IMR-90 (cell line): ENCODE results near the gene HUS1B. TPM values are rescaled to one million over a fixed set of nuclear protein-coding genes. Genes with fewer than 3 reads are reported as not detected.

Experiments used
- ATAC-seq: fragments of 200-7000 bp; cut with Tn5 transposase; 2 replicates; pipeline ENCODE4 v1.9.1; 2020; ENCODE audit warnings: low read depth, mild to moderate bottlenecking, moderate library complexity
- BruUV-seq: library from RNA; stranded (reverse); fragments of 400-500 nt; replicated peaks from 2 replicates; lab custom pipeline; 2021; lab: Mats Ljungman, UMichigan
- CTCF ChIA-PET: fragments of 300-600 bp; formaldehyde crosslinking; extraction: SDS; loops from one replicate; lab custom pipeline; 2021; ENCODE audit warnings: antibody characterized with exemption; lab: Yijun Ruan, JAX
- POLR2A ChIA-PET: fragments of 300-600 bp; sonication (Branson Sonifier 250); formaldehyde crosslinking; loops from one replicate; lab custom pipeline; 2022; ENCODE audit warnings: antibody characterized with exemption; ENCODE audit not compliant: unreplicated experiment; lab: Charles Lee
- DNase-seq: peaks from one replicate; pipeline ENCODE4 v3.0.0; 2013
- H2AFZ ChIP-seq: replicated peaks from 2 replicates; pipeline ENCODE3; 2013; ENCODE audit warnings: low read length, mild to moderate bottlenecking; ENCODE audit not compliant: poor library complexity
- H2AK5ac ChIP-seq: 2 replicates; pipeline ENCODE4 v1.6.1; 2013; ENCODE audit warnings: low read depth, low read length, inconsistent platforms
- H2AK9ac ChIP-seq: replicated peaks from 2 replicates; pipeline ENCODE3; 2013; ENCODE audit warnings: mild to moderate bottlenecking, low read depth, low read length, moderate library complexity; ENCODE audit not compliant: poor library complexity
- H2BK120ac ChIP-seq: 2 replicates; pipeline ENCODE4 v1.6.1; 2013; ENCODE audit warnings: low read depth, low read length, inconsistent platforms
- H2BK15ac ChIP-seq: 3 replicates; pipeline ENCODE4 v1.6.1; 2013; ENCODE audit warnings: low read depth, low read length, inconsistent platforms
- H2BK20ac ChIP-seq: 2 replicates; pipeline ENCODE4 v1.6.1; 2013; ENCODE audit warnings: low read depth, mild to moderate bottlenecking, inconsistent platforms, low read length, moderate library complexity
- H2BK5ac ChIP-seq: 2 replicates; pipeline ENCODE4 v1.6.1; 2013; ENCODE audit warnings: mild to moderate bottlenecking, low read depth, low read length, inconsistent platforms; ENCODE audit not compliant: poor library complexity, severe bottlenecking
- H3K14ac ChIP-seq: replicated peaks from 2 replicates; pipeline ENCODE4 v1.6.1; 2013; ENCODE audit warnings: low read depth, low read length, inconsistent platforms
- H3K18ac ChIP-seq: 2 replicates; pipeline ENCODE4 v1.6.1; 2013; ENCODE audit warnings: low read depth, low read length, control low read depth
- H3K23ac ChIP-seq: 2 replicates; pipeline ENCODE4 v1.6.1; 2013; ENCODE audit warnings: low read depth, low read length, inconsistent platforms
- H3K27ac ChIP-seq: 2 replicates; pipeline ENCODE4 v1.5.1; 2013; ENCODE audit warnings: mild to moderate bottlenecking, control low read depth, low read length; ENCODE audit not compliant: insufficient read depth
- H3K27me3 ChIP-seq: 2 replicates; pipeline ENCODE4 v1.6.1; 2013; ENCODE audit warnings: low read length; ENCODE audit not compliant: control insufficient read depth, insufficient read depth
- H3K36me3 ChIP-seq: 2 replicates; pipeline ENCODE4 v1.6.1; 2013; ENCODE audit warnings: low read length, mixed read lengths; ENCODE audit not compliant: control insufficient read depth, insufficient read depth
- H3K4ac ChIP-seq: 2 replicates; pipeline ENCODE4 v1.6.1; 2013; ENCODE audit warnings: low read depth, low read length, inconsistent platforms
- H3K4me1 ChIP-seq: 2 replicates; pipeline ENCODE4 v1.6.1; 2013; ENCODE audit warnings: low read length, mixed read lengths; ENCODE audit not compliant: control insufficient read depth, insufficient read depth
- H3K4me2 ChIP-seq: 2 replicates; pipeline ENCODE4 v1.6.1; 2013; ENCODE audit warnings: low read depth, mild to moderate bottlenecking, control low read depth, low read length, moderate library complexity
- H3K4me3 ChIP-seq: 2 replicates; pipeline ENCODE4 v1.5.1; 2013; ENCODE audit warnings: low read depth, mild to moderate bottlenecking, control low read depth, low read length, moderate library complexity; ENCODE audit not compliant: insufficient read depth
- H3K56ac ChIP-seq: 2 replicates; pipeline ENCODE4 v1.6.1; 2013; ENCODE audit warnings: low read length, inconsistent platforms; ENCODE audit not compliant: insufficient read depth; ENCODE audit errors: extremely low read depth
- H3K79me1 ChIP-seq, 2 experiments: 2 replicates each; pipeline ENCODE4 v1.6.1; 2013; ENCODE audit warnings: low read length in 2 of 2, inconsistent platforms in 1 of 2, low read depth in 1 of 2
- H3K9ac ChIP-seq: 2 replicates; pipeline ENCODE4 v1.6.1; 2013; ENCODE audit warnings: low read depth, low read length, control low read depth
- H3K9me1 ChIP-seq: 2 replicates; pipeline ENCODE4 v1.6.1; 2013; ENCODE audit warnings: low read length, inconsistent platforms; ENCODE audit not compliant: insufficient read depth
- H3K9me3 ChIP-seq: 2 replicates; pipeline ENCODE4 v1.6.1; 2013; ENCODE audit warnings: low read length; ENCODE audit not compliant: control insufficient read depth, insufficient read depth
- H4K20me1 ChIP-seq: 2 replicates; pipeline ENCODE4 v1.6.1; 2013; ENCODE audit warnings: low read length, inconsistent platforms; ENCODE audit not compliant: insufficient read depth
- H4K5ac ChIP-seq: 2 replicates; pipeline ENCODE4 v1.6.1; 2013; ENCODE audit warnings: mild to moderate bottlenecking, low read depth, low read length, control low read depth
- H4K8ac ChIP-seq, 2 experiments: 2 replicates each; pipeline ENCODE4 v1.6.1; 2013; ENCODE audit warnings: low read depth in 2 of 2, low read length in 2 of 2, control low read depth in 1 of 2, inconsistent platforms in 1 of 2
- H4K91ac ChIP-seq: 2 replicates; pipeline ENCODE4 v1.6.1; 2013; ENCODE audit warnings: low read depth, low read length, inconsistent platforms; ENCODE audit not compliant: insufficient read depth
- BHLHE40 ChIP-seq: fragments of 150-350 bp; IDR thresholded peaks from 2 replicates; pipeline ENCODE4 v1.6.1; 2016; ENCODE audit warnings: mild to moderate bottlenecking, low read depth, low read length
- CEBPB ChIP-seq: IDR thresholded peaks from 2 replicates; pipeline ENCODE4 v1.6.1; 2012; ENCODE audit warnings: low read depth, low read length, improper control_type of control experiment
- CHD1 ChIP-seq: IDR thresholded peaks from 2 replicates; pipeline ENCODE4 v1.6.1; 2012; ENCODE audit warnings: low read depth, low read length, improper control_type of control experiment
- CTCF ChIP-seq: conservative IDR thresholded peaks from 2 replicates; pipeline ENCODE4 v1.5.1; 2012; ENCODE audit warnings: mild to moderate bottlenecking, low read depth, low read length, improper control_type of control experiment
- ELK1 ChIP-seq: fragments of 150-350 bp; IDR thresholded peaks from 2 replicates; pipeline ENCODE4 v1.6.1; 2016; ENCODE audit warnings: low read depth, mild to moderate bottlenecking, low read length, moderate library complexity, borderline replicate concordance
- FOS ChIP-seq: fragments of 150-350 bp; IDR thresholded peaks from 2 replicates; pipeline ENCODE4 v1.6.1; 2016; ENCODE audit warnings: low read depth, low read length
- MAFK ChIP-seq: IDR thresholded peaks from 2 replicates; pipeline ENCODE4 v1.6.1; 2012; ENCODE audit warnings: low read depth, low read length, improper control_type of control experiment
- MAZ ChIP-seq: IDR thresholded peaks from 2 replicates; pipeline ENCODE4 v1.6.1; 2012; ENCODE audit warnings: low read depth, mild to moderate bottlenecking, low read length, improper control_type of control experiment, moderate library complexity, borderline replicate concordance
- MXI1 ChIP-seq: IDR thresholded peaks from 2 replicates; pipeline ENCODE4 v1.6.1; 2012; ENCODE audit warnings: low read depth, mild to moderate bottlenecking, low read length, moderate library complexity, borderline replicate concordance
- NFE2L2 ChIP-seq: fragments of 150-350 bp; IDR thresholded peaks from 2 replicates; pipeline ENCODE4 v1.6.1; 2016; ENCODE audit warnings: low read depth, mild to moderate bottlenecking, low read length
- POLR2A ChIP-seq: IDR thresholded peaks from 2 replicates; pipeline ENCODE4 v1.6.1; 2012; ENCODE audit warnings: mild to moderate bottlenecking, low read depth, low read length
- RAD21 ChIP-seq: IDR thresholded peaks from 2 replicates; pipeline ENCODE4 v1.6.1; 2012; ENCODE audit warnings: low read length, improper control_type of control experiment
- RCOR1 ChIP-seq: IDR thresholded peaks from 2 replicates; pipeline ENCODE4 v1.6.1; 2012; ENCODE audit warnings: mild to moderate bottlenecking, low read length, improper control_type of control experiment; ENCODE audit not compliant: insufficient replicate concordance
- SMC3 ChIP-seq: fragments of 150-350 bp; IDR thresholded peaks from 2 replicates; pipeline ENCODE4 v1.6.1; 2016; ENCODE audit warnings: low read depth, mild to moderate bottlenecking, antibody characterized with exemption, low read length, moderate library complexity
- USF2 ChIP-seq: fragments of 150-350 bp; IDR thresholded peaks from 2 replicates; pipeline ENCODE4 v1.6.1; 2017; ENCODE audit warnings: mild to moderate bottlenecking, antibody characterized with exemption, low read length, low read depth
- WGBS, 2 experiments: methylation state at CpG; one replicate each; pipeline versions ENCODE4 v1.1.5 to v1.1.7; 2013; ENCODE audit warnings: missing lambda C conversion rate in 2 of 2; ENCODE audit not compliant: insufficient read length in 1 of 2; ENCODE audit errors: extremely low coverage in 2 of 2; 5-methylcytosine and 5-hydroxymethylcytosine counted together
- dilution Hi-C: fragments of 300-500 bp; cut with HindIII; formaldehyde crosslinking; loops from one replicate; pipeline ENCODE4 v1.14.3; 2018; ENCODE audit warnings: low sequenced_read_pairs; ENCODE audit not compliant: unreplicated experiment
- in situ Hi-C: fragments of 300-500 bp; cut with MboI; formaldehyde crosslinking; loops from 3 replicates; pipeline ENCODE4 v1.14.3; 2019; ENCODE audit warnings: low sequenced_read_pairs, inconsistent platforms, mixed read lengths
- intact Hi-C: fragments of 100-400 bp; cut with micrococcal nuclease; formaldehyde crosslinking; loops from 2 replicates; pipeline ENCODE4 v1.10.0; 2022
- polyA plus RNA-seq, 3 experiments: library from polyadenylated mRNA; depleted of rRNA; stranded (reverse); fragments of >200 nt; gene quantifications; 2 replicates each; pipeline ENCODE4 v1.2.3, GENCODE V29; 2012; ENCODE audit warnings: low replicate concordance in 1 of 3
- total RNA-seq: library from RNA; depleted of rRNA; stranded (reverse); fragments of >200 nt; gene quantifications from 2 replicates; pipeline ENCODE4 v1.2.3, GENCODE V29; 2012

The HUS1B gene
- total and polyA plus RNA-seq, 2 of the 4 experiments (the other 2 are of a cell fraction), result 0.36 to 0.39 TPM

GRCh38 chr6:624979-625378 lies 31.9 kb downstream of the HUS1B start:
- dilution Hi-C loops, result no loop called here

More at GRCh38 chr6:624979-625378, 31.9 kb downstream of the HUS1B start:
- Histone ChIP-seq H3K36me3 (peaks cover 2% of the 10 kb centered on the region), H3K18ac (no peak overlapping the region), H2AK5ac (peak overlapping the region; percentile 19; the same call in 1 of the 2 replicates), H3K79me1 (peaks cover 19 to 48% of the 10 kb centered on the region in 2 experiments), H2AK9ac (no peak overlapping the region), H3K4ac (peak overlapping the region; percentile 18; the same call in 1 of the 2 replicates), H3K56ac (no peak overlapping the region), H4K91ac (no peak overlapping the region), H2BK20ac (no peak overlapping the region), H3K9ac (no peak overlapping the region), H2AFZ (peak overlapping the region; percentile 54), H3K14ac (no peak overlapping the region), H3K9me1 (peaks cover 15% of the 10 kb centered on the region), H3K27ac (no peak overlapping the region), H4K5ac (no peak overlapping the region), H3K4me3 (no peak overlapping the region), H2BK5ac (no peak overlapping the region), H3K23ac (no peak overlapping the region), H4K20me1 (no peaks in the 10 kb centered on the region), H3K27me3 (no peaks in the 10 kb centered on the region), H4K8ac (no peak overlapping the region), H3K4me1 (peaks cover 3% of the 10 kb centered on the region; the same call in 1 of the 2 replicates), H3K9me3 (no peaks in the 10 kb centered on the region), H2BK120ac (no peak overlapping the region), H2BK15ac (no peak overlapping the region), H3K4me2 (no peak overlapping the region)
- POLR2A ChIA-PET, result no interaction called here
- BruUV-seq, result no TSS peak
- CTCF ChIA-PET, result interaction anchor here (1.3 kb wide), 1 partner anchor 783 kb away, joined by 4 read pairs; no protein-coding TSS in a partner anchor
- DNase-seq, result peak; percentile 51
- intact Hi-C loops (loop anchor here (5.0 to 10.0 kb wide), 3 partner anchors 57 to 160 kb away; no protein-coding TSS in a partner anchor), in situ Hi-C loops (no loop called here)
- ATAC-seq, result peak; percentile 80
- TF ChIP-seq POLR2A (no peak), RCOR1 (no peak), MAZ (no peak), FOS (no peak), SMC3 (no peak), MAFK (no peak), BHLHE40 (peak; percentile 14; the same call in 1 of the 2 replicates), RAD21 (peak; percentile 53), USF2 (no peak), MXI1 (no peak), NFE2L2 (no peak), CEBPB (no peak), ELK1 (no peak), CTCF (peak; percentile 43), CHD1 (no peak)
- WGBS, 2 experiments, result 43% methylated on average over 2 of the region's 11 CpGs; no CpG with 5 or more reads in 1 of the 2 experiments
